CD4-positive, alpha-beta T cell treated with Interferon gamma for 1 hour (primary cell): ENCODE results near the gene CAMSAP3.

Experiments used
- DNase-seq: peaks from one replicate; pipeline ENCODE4 v3.0.0-alpha.2; 2020

Gene CAMSAP3, protein sequence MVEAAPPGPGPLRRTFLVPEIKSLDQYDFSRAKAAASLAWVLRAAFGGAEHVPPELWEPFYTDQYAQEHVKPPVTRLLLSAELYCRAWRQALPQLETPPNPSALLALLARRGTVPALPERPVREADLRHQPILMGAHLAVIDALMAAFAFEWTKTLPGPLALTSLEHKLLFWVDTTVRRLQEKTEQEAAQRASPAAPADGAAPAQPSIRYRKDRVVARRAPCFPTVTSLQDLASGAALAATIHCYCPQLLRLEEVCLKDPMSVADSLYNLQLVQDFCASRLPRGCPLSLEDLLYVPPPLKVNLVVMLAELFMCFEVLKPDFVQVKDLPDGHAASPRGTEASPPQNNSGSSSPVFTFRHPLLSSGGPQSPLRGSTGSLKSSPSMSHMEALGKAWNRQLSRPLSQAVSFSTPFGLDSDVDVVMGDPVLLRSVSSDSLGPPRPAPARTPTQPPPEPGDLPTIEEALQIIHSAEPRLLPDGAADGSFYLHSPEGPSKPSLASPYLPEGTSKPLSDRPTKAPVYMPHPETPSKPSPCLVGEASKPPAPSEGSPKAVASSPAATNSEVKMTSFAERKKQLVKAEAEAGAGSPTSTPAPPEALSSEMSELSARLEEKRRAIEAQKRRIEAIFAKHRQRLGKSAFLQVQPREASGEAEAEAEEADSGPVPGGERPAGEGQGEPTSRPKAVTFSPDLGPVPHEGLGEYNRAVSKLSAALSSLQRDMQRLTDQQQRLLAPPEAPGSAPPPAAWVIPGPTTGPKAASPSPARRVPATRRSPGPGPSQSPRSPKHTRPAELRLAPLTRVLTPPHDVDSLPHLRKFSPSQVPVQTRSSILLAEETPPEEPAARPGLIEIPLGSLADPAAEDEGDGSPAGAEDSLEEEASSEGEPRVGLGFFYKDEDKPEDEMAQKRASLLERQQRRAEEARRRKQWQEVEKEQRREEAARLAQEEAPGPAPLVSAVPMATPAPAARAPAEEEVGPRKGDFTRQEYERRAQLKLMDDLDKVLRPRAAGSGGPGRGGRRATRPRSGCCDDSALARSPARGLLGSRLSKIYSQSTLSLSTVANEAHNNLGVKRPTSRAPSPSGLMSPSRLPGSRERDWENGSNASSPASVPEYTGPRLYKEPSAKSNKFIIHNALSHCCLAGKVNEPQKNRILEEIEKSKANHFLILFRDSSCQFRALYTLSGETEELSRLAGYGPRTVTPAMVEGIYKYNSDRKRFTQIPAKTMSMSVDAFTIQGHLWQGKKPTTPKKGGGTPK

DNA sequence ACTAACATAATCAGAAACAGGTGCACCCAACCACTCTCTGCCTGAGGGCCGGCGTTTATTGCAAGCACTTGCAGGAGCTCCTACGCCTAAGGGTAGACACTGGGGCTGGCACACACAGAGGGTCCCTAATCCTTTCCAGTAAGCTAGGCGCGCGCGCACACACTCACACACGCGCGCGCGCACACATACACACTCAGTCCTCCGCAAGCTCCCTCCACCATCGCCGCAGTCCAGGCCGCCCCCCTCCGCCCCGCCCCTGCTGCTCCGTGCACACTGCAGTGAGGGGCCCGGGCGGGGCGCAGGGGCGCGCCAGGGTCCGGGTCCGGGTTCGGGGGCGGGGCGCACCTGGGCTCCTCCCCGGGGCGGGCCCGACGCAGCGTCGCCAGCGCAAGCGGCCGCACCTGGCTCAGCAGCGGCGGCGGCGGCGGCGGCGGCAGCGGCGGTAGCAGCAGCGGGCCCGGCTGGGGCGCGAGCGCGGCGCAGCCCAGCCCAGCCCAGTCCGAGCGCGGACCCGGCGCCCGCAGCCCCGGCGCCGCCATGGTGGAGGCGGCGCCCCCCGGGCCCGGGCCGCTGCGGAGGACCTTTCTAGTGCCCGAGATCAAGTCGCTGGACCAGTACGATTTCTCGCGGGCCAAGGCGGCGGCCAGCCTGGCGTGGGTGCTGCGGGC, at the start of gene CAMSAP3:
CAMSAP3 (plus strand) TSS at position 398 of the 668 bp plus-strand sequence; CDS start at position 538, 140 bp downstream.
- peak; percentile 32 for DNase-seq

DNA sequence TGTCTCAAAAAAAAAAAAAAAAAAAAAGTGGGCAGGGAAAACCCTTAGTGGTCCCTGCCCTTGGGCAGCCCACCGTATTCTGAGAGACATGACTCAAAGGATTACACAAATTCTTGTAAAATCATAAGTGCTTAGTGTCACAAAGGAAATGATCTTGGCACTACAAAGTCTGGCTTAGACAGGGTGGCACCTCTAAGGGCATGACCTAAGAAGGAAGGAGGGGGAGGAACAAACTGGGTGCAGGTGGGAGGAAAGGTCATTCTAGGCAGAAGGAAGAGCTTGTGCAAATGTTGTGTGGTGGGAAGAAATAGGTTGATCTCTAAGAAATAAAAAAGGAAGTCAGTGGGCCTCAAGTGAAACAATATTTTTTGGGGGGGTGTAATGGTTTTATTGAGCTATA, 49.8 kb upstream of the CAMSAP3 start:
- no peak for DNase-seq

DNA sequence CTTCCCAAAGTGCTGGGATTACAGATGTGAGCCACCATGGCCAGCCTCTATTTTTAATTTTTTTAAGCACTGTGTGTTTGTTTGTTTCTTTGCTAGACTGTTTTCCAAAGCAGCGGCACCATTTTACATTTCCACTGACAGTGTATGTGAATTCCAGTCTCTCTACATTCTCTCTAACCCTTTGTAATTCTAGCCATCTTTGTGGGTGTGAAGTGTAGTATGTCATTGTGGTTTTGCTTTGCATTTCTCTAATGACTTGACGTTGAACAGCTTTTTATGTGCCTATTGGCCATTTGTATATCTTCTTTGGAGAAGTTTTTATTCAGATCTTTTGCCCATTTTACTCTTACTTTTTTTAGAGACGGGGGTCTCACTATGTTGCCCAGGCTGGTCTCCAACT, 48.5 kb upstream of the CAMSAP3 start:
- no peak for DNase-seq

DNA sequence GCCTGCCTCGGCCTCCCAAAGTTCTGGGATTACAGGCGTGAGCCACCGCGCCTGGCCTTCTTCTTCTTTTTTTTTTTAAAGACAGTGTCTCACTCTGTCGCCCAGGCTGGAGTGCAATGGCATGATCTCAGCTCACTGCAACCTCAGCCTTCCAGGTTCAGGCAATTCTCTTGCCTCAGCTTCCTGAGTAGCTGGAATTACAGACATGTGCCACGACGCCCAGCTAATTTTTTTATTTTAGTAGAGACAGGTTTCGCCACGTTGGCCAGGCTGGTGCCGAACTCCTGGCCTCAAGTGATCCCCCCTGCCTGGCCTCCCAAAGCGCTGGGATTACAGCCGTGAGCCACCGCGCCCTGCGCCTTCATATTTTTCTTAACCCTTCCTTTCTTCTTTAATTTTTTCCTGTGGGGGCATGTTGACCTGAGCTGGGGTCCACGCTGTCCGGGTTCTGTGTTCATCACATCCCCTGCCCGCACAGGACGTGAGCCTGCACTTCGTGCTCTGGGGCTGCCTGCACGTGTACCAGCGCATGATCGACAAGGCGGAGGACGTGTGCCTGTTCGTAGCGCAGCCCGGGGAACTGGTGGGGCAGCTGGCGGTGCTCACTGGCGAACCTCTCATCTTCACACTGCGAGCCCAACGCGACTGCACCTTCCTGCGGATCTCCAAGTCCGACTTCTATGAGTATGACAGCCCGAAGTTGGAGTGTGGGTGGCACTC, 46.1 kb upstream of the CAMSAP3 start:
- DNase-seq: no peak

DNA sequence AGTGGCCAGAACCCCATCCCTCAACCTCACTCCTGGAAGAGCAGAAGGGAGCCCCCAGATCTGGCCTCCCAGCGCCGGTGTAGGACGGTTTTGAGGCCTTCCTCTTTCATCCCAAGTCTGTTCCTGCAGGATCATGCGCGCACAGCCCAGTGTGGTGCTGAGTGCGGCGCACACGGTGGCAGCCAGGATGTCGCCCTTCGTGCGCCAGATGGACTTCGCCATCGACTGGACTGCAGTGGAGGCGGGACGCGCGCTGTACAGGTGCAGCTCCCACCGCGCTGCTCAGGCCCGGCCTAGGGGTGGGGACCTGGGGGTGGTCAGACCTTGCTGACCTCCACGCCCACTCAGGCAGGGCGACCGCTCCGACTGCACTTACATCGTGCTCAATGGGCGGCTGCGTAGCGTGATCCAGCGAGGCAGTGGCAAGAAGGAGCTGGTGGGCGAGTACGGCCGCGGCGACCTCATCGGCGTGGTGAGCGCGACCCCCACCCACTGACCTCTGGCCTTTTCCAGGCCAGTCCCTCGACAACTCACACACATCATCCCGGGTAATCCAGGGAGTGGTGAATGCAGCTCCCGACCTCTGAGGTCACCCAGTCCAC, 45.4 kb upstream of the CAMSAP3 start:
- no peak for DNase-seq

DNA sequence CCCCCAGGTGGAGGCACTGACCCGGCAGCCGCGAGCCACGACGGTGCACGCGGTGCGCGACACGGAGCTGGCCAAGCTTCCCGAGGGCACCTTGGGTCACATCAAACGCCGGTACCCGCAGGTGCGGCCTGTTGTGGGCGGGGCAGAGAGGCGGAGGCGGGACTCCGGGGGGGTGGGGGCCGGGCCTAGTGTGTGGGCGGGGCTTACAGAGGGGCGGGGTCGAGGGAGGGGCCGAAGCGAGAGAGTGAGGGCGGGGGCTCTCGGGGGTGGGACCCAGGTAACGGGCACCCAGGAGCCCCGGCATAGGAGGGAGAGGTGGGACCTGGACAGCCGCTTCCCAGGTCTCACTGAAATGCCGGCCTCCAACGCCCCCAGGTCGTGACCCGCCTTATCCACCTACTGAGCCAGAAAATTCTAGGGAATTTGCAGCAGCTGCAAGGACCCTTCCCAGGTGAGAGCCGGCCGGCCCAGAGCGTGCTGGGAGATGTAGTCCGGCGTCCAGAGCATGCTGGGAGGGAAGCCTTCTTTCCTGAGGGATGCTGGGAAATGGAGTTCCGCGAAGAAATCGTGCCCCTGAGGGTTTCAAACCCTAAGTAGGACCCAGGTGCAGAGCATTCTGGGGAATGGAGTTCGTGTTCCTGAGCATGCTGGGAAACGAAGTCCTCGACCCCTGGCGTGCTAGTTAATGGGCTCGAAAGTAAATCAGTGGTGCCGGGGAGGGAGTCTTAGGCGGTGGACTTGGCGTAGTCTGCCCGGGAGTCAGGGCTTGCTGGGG, 44.5 kb upstream of the CAMSAP3 start:
- DNase-seq: peak; percentile 68

DNA sequence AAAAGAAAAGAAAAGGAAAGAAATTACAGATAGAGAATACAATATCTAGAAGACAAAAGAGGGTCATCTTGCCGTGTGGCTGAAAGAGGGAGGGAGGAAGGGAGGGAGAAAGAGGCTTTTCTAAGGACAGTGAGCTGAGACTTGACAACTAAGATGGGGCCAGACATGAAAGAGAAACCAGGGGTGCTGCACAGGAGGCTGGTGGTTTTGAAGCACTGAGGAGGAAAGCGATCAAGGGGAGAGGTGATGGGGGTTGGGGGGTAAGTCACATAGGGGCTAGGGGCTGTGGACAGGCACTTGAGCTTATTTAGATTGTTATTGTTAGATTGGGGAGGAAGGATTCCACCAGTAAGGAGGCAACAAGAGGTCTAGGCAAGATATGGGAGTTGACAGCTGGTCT, 42.9 kb upstream of the CAMSAP3 start:
- DNase-seq: no peak

DNA sequence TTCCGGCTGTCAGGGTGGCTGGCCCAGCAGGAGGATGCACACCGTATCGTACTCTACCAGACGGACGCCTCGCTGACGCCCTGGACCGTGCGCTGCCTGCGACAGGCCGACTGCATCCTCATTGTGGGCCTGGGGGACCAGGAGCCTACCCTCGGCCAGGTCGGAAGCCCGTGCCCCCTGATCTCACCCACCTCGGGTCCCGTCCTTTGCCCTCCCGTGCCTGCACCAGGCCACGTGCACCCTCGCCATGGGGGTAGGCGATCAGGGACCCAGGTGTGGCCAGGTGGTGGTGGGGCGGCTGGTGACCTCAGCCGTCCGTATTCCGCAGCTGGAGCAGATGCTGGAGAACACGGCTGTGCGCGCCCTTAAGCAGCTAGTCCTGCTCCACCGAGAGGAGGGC, 41.1 kb upstream of the CAMSAP3 start:
- no peak for DNase-seq

DNA sequence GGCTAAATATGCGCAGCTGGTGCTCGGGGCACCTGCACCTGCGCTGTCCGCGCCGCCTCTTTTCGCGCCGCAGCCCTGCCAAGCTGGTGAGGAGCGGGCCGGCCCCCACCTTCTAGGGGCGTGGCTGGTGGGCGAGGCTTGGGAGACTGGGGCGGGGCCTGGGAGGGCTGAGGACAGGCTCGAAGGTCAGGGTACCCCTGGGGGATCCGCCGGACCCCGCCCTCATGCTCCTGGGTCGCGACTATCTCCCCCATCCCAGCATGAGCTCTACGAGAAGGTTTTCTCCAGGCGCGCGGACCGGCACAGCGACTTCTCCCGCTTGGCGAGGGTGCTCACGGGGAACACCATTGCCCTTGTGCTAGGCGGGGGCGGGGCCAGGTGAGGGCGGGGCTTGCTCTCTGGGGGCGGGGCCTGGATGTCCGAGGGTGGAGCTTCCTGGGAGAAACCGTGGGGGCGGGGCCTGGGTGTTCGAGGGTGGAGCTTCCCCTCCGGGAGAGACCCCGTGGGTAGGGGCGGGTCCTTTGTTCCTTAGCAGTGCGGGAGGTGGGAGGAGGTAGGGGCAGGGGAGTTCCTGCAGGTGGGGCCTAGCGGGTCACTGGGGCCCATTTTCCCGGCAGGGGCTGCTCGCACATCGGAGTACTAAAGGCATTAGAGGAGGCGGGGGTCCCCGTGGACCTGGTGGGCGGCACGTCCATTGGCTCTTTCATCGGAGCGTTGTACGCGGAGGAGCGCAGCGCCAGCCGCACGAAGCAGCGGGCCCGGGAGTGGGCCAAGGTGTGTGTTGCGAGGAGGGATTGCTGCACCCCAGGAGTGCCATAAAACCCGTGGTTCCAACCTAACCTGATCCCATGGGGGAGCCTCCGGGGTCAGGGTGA, 40.4 kb upstream of the CAMSAP3 start:
- DNase-seq: no peak

DNA sequence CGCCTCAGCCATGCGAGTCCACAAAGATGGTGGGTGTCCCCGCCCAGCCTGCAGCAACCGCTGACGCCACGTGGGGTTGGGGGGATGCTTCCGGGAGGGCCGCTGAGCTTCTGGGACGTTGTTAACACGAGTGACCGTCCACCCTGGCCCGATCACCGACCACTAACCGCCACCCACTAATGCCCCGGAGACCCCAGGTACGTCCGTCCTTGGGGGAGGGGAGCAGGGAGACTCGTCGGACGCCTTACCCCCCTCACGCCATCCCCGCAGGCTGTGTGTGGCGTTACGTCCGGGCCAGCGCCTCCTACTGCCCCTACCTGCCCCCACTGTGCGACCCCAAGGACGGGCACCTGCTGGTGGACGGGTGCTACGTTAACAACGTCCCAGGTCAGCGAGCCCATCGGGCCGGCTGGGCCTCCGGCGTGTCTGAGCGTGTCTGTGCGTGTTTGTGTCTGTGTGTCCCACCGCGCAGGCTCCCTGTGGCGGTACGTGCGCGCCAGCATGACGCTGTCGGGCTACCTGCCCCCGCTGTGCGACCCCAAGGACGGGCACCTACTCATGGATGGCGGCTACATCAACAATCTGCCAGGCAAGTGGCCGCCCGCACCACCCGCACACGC, 38.9 kb upstream of the CAMSAP3 start:
- no peak for DNase-seq

DNA sequence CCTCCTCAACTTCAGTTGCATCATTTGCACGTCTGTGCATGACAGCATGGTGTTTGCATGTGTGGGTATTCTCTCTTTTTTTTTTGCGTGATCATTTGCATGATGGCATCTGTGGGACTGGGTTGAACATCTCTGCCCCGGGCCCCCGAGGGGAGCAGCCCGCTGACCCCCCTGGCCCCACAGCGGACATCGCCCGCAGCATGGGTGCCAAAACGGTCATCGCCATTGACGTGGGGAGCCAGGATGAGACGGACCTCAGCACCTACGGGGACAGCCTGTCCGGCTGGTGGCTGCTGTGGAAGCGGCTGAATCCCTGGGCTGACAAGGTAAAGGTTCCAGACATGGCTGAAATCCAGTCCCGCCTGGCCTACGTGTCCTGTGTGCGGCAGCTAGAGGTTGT, 37.0 kb upstream of the CAMSAP3 start:
- DNase-seq: no peak

DNA sequence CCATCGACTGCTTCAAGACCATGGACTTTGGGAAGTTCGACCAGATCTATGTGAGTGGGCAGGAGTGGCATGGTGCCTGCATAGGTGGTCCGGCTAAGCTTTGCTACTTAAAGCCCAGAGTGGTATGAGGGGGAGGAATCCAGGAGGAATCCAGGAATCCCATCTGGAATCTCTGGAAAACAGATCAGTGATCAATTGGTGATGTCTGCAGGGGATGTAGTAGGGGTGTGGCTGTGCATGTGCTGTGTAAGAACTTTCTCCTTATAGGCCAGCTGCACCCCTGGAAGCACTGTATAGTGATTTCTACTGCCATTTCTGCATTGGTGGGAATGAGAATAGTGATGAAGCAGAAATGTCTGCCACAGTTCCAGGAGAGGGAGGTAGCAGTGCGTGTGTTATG, 36.6 kb upstream of the CAMSAP3 start:
- no peak for DNase-seq

DNA sequence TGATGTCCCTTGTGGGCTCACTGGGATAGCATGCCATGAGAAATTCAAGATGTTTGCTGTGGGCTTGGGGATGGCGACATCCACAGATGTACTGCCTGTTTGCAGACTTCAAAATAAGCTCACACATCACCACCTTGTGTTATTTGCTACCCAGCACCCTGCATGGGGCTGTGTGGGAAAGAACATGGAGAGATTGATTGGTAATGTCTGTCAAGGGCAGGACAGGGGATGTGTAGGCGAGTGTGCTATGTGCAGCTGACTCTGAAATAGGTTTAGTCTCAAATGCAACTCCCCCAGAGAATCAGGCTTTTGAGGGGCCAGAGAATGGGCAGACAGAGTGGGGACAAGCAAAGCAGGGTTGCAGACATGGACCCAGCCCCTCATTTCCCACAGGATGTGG, 35.4 kb upstream of the CAMSAP3 start:
- DNase-seq: no peak

DNA sequence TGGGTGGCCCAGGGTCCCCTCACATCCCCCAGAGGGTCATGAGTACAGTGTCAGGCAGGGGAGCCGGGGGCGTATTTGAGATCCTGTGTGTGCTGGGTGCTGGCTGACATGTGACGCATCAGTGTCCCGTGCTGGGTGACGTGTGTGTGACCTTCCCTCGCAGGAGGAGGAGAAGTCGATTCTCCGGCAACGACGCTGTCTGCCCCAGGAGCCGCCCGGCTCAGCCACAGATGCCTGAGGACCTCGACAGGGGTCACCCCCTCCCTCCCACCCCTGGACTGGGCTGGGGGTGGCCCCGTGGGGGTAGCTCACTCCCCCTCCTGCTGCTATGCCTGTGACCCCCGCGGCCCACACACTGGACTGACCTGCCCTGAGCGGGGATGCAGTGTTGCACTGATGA, 34.3 kb upstream of the CAMSAP3 start:
- DNase-seq: no peak

DNA sequence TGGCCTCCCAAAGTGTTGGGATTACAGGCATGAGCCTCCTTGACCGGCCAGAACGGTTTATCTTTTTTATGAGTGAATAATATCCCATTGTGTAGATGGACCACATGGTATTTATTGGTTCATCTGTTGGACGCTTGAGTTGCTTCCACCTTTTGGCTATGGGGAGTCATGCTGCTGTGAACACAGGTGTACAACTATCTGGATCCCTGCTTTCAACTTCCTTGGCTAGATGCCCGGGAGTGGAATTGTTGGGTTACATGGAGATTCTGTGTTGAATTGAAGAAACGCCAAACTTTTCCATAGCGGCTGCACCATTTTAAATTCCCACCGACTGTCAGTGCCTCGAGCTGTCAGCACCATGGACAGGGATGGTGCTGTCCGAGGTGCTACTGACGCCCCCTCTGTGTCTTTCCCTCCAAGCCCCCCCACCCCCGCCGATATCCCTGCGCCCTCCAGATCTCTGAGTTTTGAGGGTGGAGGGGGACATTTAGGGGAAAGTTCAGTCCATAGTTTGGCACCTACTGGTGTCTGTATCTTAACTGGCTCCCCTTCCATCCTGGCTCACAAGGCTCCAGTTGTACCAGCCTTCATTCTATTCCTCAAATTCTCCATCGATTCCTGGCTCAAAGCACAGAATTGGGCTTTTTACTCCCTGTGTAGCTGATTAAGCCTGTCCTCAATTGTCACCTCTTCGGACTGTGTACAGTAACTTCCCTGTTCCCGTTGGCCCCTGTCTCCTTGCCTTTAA, 32.8 kb upstream of the CAMSAP3 start:
- DNase-seq: no peak

DNA sequence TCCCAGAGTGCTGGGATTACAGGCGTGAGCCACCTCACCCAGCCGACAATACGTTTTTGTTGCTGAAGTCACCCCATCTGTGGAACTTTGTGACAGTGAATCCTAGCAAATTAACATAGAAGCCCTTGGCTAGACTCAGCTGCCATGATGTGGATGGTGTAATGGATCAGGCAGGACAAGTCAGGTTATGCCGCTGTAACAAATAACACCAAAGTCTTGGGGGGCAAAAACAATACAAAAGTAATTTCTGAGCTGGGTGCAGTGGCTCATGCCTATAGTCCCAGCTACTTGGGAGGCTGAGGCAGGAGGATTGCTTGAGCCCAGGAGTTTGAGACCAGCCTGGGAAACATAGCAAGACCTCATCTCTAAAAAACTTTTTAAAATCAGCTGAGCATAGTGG, 30.8 kb upstream of the CAMSAP3 start:
- no peak for DNase-seq

DNA sequence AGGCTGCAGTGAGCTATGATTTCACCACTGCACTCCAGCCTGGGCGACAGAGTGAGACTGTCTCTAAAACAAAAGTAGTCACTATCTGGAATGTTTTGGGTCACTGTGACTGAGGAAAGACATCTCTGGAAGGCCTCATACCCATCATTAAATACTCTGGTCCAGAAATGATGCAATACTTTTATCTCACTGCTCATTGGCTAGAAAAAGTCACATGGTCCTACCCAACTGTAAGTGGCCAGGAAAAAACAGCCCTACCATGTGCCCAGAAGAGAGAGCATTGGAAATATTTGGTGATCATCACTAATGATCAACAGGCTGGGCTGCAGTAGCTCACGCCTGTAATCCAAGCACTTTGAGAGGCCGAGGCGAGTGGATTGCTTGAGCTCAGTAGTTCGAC, 30.3 kb upstream of the CAMSAP3 start:
- no peak for DNase-seq

DNA sequence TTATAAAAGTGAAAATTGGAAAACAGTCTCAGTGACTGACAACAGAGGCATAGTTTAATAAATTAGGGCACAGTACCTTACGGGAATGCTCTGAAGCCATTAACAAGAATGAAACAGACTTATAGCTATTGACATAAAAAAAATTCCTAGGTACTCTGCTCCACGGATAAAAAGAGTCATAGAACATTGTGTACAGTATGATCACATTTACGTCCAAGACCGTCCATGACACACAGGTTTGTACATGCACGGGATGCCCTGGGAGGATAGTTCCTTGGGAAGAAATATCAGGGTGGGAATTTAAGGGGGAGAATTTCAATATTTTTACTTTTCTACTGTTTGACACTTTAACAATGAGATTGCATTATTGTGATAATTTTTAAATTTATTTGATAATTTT, 24.9 kb upstream of the CAMSAP3 start:
- DNase-seq: no peak
